ENCODE data around the gene HOXD8. TPM values are rescaled to one million over a fixed set of nuclear protein-coding genes. Genes with fewer than 3 reads are reported as not detected.

The HOXD8 gene
- total RNA-seq (not detected), polyA plus RNA-seq (not detected), total RNA-seq (0 reads per million in 6 experiments)

DNA sequence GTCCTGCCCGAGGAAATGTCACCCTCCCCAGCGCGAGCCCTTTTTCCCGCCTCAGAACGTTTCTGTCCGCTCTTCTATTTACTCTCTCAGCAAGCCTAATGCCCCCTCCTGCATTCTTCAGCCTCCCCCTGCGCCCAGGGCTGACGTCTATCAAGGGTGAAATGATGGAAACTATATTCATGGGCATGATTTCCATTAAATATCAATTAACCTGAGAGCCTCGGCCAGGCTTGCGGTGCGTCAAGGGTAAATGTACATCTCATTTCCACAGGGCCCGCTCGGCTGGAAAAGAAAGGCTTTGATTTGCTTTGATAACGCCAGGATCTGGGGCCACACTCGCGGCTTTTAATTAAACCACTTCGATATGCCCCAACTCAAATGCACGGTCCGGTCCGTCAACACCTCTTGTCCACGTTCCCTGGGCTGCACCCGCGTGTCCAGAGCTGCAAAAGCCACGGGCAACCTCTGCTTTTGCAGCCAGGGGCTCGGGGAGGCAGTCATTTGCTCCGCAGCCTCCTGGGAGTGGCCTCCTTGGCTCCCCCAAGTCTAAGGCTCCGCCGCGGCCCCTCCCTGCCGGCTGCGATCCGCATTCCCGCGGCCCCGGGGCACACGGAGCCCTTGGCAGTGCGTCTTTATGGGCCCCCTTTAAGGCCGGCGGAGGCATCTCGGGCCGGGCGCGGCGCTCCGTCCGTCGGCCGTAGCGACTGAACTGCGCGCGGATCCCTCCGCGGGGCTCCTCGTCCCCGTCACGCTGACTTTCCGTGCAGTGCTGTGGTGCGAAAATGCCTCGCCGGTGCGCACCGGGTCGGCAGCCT, at the start of gene HOXD8:
Gene HOXD8, plus strand, starts transcription at position 724 of the 815 bp plus-strand sequence. CDS start 662 bp downstream, outside the sequence.
- peak within 1 kb of the TSS in 4 of 10 donors; percentile 19 to 88 (median 47) for H3K27ac Mint-ChIP-seq
- H3K36me3 Mint-ChIP-seq = peaks cover 3 to 10% (median 7%) of the 10 kb centered on the region in 3 donors
- POLR2A ChIA-PET = no interaction called here
- peaks cover 0 to 22% (median 3%) of the 10 kb centered on the region in 9 donors for H3K9me3 Mint-ChIP-seq
- H3K27me3 Mint-ChIP-seq = peaks cover 67 to 88% (median 78%) of the 10 kb centered on the region in 5 donors
- H3K4me1 Mint-ChIP-seq = peaks cover 10 to 40% (median 32%) of the 10 kb centered on the region in 4 donors
- DNase-seq (no peak), ATAC-seq (peak; percentile 15 to 19)
- H3K4me3 Mint-ChIP-seq = peak within 1 kb of the TSS; percentile 61 to 81 (median 75)

DNA sequence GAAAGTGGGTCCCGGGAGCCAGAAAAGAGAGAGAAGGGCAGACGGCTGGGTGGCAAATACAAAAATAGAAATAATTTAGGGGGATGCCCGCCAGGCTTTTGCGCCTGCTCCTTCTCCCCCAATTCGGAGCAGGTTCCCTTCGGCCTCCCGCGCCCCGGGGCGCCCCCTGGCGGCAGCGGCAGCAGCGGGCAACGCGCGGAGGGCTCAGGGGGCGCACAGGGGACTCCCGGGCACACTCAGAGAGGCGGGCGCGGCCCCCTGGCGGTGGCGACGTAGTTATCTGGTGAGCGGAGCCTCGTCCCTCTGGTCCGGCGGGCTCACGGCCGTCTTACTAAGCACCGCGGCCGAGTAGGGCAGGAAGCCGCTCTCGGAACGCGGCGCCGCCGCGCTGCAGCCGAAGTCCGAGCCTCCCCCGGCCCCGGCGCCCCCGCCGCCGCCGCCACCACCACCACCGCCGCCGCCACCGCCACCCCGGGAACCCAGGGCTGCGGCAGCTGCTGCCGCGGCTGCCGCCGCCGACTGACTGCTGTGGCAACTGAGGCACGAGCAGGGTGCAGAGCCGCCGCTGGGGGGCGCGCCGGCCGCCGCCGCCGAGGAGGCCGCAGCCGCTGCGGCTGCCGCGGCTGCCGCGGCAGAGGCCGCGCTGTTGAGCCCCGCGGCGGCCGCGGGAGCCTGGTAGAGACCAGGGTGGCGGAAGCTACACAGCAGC, 49.5 kb upstream of the HOXD8 start:
- H3K9me3 Mint-ChIP-seq = peaks cover 7 to 81% (median 31%) of the 10 kb centered on the region in 9 donors
- peaks cover 16 to 39% (median 32%) of the 10 kb centered on the region in 3 donors for H3K36me3 Mint-ChIP-seq
- POLR2A ChIA-PET = interaction anchor here (0.6 kb wide), 1 partner anchor 17 kb away, joined by 3 read pairs; no protein-coding TSS in a partner anchor
- ATAC-seq (peak in 1 of 2 donors; percentile 37), DNase-seq (peak in 2 of 10 donors; percentile 5 to 23)
- peaks cover 46 to 85% (median 73%) of the 10 kb centered on the region in 5 donors for H3K27me3 Mint-ChIP-seq
- H3K27ac Mint-ChIP-seq = peak overlapping the region in 2 of 10 donors; percentile 94
- H3K4me3 Mint-ChIP-seq = peak overlapping the region; percentile 50 to 86 (median 68)
- peaks cover 7 to 16% (median 12%) of the 10 kb centered on the region in 4 donors for H3K4me1 Mint-ChIP-seq

DNA sequence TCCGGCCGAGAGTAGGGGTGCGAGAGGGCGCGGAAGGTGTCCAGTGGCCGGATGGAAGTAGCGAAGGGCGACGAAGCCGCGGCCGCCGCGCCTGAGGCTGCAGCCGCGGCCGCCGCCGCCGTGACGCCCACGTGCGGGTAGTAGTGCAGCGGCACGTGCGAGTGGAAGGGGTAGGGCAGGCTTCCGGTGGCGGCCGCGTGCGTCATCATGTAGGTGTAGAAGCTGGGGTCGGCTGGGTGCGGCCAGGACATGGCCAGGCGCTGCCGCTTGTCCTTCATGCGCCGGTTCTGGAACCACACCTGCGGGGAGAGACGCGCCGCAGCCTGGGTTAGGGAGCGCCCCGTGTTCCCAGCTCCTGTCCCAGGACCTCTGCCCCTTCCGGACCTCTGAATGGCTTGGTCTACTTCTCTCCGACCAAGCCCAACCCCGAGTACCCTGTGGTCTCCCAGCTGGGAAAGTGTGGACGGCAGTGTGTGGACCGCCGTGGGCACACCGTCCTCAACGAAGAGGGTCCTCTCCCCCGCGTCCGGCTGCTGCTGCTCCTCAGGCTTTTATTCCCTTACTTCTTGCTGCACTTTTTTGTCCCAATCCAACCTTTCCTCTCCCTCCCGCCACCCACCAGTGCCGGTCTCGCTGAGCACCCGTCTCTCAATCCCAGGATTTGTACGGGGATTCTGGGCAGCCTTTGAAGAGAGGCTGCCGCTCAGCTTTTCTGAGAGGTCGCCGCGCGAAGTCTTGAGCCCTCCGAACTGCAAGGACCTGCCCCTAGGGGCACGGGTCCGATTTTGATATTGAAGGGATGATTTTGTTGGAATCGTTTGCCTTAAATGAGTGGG, 48.7 kb upstream of the HOXD8 start:
- Mint-ChIP-seq H3K9me3 (peaks cover 7 to 81% (median 26%) of the 10 kb centered on the region in 9 donors), H3K4me3 (peak overlapping the region; percentile 11 to 82 (median 55)), H3K27me3 (peaks cover 40 to 85% (median 70%) of the 10 kb centered on the region in 5 donors), H3K36me3 (peaks cover 12 to 34% (median 33%) of the 10 kb centered on the region in 3 donors), H3K27ac (peak overlapping the region in 5 of 10 donors; percentile 20 to 93 (median 76)), H3K4me1 (peaks cover 7 to 16% (median 12%) of the 10 kb centered on the region in 4 donors)
- POLR2A ChIA-PET = interaction anchor here (0.6 kb wide), 1 partner anchor 16 kb away, joined by 3 read pairs; no protein-coding TSS in a partner anchor
- peak; percentile 16 to 25 for ATAC-seq
- no peak for DNase-seq

DNA sequence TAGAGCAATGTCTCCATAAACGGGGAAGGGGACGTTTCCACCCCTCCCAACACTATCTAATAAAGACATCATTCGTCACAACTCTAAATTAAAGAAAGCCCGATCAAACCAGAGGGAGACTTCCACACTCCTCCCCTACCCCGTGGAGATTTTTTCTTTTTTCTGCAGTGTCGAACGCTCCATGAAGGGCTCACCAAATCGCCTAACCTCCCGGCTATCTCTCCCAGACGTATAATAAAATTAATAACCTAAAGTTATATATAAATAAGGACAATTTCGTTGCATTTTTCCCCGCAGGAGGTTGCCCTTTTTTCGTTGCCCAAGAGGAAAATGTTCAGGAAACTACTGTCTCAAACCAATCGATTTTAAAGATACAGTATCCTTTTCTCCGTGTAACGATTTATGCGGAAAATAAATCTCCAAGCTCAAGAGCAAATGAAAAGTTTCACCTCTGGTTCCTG, 48.1 kb upstream of the HOXD8 start:
- Mint-ChIP-seq H3K4me3 (peak overlapping the region; percentile 11 to 82 (median 55)), H3K27ac (peak overlapping the region in 5 of 10 donors; percentile 44 to 93 (median 76)), H3K27me3 (peaks cover 38 to 85% (median 68%) of the 10 kb centered on the region in 5 donors), H3K9me3 (peaks cover 7 to 77% (median 26%) of the 10 kb centered on the region in 9 donors), H3K4me1 (peaks cover 9 to 16% (median 13%) of the 10 kb centered on the region in 4 donors), H3K36me3 (peaks cover 12 to 33% (median 27%) of the 10 kb centered on the region in 3 donors)
- no peak for DNase-seq
- ATAC-seq = no peak
- POLR2A ChIA-PET = no interaction called here

DNA sequence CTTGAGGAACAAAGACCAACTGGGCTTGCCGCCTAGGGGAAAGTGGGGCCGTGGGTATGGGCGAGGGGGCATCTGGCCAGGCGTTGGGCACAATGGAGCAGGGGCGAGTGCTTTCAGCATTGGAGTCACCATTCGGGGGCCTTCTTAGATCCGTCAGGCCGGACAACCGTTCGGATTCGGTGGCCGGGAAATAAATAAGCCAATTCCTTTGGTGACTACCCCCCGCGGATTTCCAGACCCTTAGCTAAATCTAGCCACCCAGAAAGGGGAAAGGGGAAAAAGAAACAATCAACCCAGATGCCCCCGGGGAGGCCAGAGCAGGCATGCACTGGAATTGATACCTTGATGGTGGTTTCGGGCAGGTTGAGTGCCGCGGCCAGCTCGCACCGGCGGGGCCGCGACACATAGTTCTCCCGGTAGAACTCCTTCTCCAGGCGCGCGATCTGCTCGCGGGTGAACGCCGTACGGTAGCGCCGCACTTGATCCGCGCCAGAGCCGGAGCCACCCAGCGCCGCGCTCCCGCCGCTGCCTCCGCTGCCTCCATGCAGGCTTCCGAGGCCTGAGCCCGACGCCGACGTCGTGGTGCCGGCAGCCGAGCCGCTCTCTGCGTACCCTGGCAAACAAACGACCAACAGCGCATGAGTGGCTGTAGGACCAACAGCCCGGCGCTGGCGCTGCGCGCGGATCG, 47.5 kb upstream of the HOXD8 start:
- Mint-ChIP-seq H3K27me3 (peaks cover 40 to 85% (median 69%) of the 10 kb centered on the region in 5 donors), H3K4me1 (peaks cover 10 to 16% (median 13%) of the 10 kb centered on the region in 4 donors), H3K36me3 (peaks cover 12 to 33% (median 29%) of the 10 kb centered on the region in 3 donors), H3K9me3 (peaks cover 7 to 77% (median 28%) of the 10 kb centered on the region in 9 donors), H3K4me3 (peak overlapping the region in 7 of 10 donors; percentile 11 to 82 (median 65)), H3K27ac (peak overlapping the region in 4 of 10 donors; percentile 44 to 93 (median 79))
- no peak for ATAC-seq
- POLR2A ChIA-PET = interaction anchor here (0.8 to 1.5 kb wide), 3 partner anchors 12 to 31 kb away, joined by 3 to 4 read pairs (median 4); no protein-coding TSS in a partner anchor
- peak in 1 of 10 donors; percentile 34 for DNase-seq

DNA sequence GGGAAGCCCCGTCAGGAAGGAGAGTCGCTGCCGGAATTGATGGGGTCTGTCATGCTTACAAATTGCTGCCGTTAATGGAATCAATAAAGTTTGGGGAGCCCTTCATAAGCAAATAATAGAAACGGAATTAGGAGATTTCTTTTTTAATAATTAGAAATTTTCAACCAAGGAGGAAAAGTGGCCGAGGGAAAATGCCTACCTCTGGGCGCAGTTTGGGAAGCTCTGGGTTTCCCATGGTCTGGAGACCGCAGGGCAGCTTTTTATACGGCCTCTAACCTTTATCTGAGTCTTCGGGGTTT, 47.0 kb upstream of the HOXD8 start:
- H3K4me3 Mint-ChIP-seq = peak overlapping the region in 5 of 10 donors; percentile 39 to 71 (median 57)
- peaks cover 10 to 16% (median 13%) of the 10 kb centered on the region in 4 donors for H3K4me1 Mint-ChIP-seq
- H3K9me3 Mint-ChIP-seq = peaks cover 7 to 79% (median 29%) of the 10 kb centered on the region in 9 donors
- ATAC-seq (no peak), DNase-seq (no peak)
- H3K27me3 Mint-ChIP-seq = peaks cover 44 to 88% (median 68%) of the 10 kb centered on the region in 5 donors
- POLR2A ChIA-PET = interaction anchor here (0.8 to 1.5 kb wide), 3 partner anchors 12 to 31 kb away, joined by 3 to 4 read pairs (median 4); no protein-coding TSS in a partner anchor
- H3K27ac Mint-ChIP-seq = peak overlapping the region in 3 of 10 donors; percentile 79 to 93 (median 80)
- peaks cover 12 to 35% (median 32%) of the 10 kb centered on the region in 3 donors for H3K36me3 Mint-ChIP-seq

DNA sequence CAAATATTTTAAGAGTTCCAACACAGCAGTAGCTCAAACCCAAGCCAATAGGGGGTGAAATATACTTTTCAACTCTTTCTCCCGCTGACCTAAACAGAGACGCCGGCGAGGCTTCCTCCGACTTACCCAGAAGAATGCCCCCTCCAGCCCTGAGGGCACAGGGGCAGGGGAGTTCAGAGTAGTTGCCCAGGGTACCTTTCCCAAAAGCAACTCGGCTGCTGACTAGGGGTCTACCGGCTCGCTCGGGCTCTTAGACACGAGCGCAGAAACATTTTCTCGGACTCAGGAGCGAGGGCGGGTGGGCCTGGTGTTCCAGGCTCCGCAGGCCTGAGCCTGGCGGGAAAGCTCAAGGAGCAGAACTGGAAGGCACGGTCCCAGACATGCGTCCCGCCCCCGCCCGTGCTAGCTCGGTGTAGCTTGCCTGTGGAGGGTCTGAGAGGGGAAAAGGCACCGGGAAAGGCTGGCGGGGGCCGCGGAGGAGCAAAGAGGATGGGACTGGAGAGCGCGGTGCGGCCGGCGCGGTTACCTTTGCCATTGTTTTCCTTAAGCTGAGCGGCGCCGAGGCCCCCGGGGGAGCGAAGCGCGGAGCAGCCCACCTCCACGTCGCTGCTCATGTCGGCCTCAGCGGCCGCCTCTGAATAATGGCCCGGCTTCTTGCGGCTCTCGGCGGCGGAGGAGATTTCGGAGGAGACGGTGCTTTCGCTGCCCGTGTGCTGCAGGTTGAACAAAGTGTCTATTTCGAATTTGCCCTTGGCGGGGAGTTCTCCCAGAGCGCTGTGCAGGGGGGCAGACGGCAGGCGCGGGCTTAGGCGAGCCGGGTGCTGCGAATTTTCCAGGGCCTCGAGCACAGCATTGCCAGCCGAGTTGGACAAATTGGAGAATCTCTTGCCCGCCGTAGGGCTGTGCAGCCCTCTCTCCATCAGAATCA, 46.4 kb upstream of the HOXD8 start:
- Mint-ChIP-seq H3K27ac (peak overlapping the region in 5 of 10 donors; percentile 44 to 93 (median 79)), H3K4me1 (peaks cover 10 to 17% (median 14%) of the 10 kb centered on the region in 4 donors), H3K27me3 (peaks cover 44 to 90% (median 71%) of the 10 kb centered on the region in 5 donors), H3K4me3 (peak overlapping the region in 5 of 10 donors; percentile 56 to 83 (median 70)), H3K9me3 (peaks cover 7 to 83% (median 29%) of the 10 kb centered on the region in 9 donors), H3K36me3 (peaks cover 12 to 35% (median 32%) of the 10 kb centered on the region in 3 donors)
- peak in 2 of 10 donors; percentile 12 to 17 for DNase-seq
- no peak for ATAC-seq
- POLR2A ChIA-PET = interaction anchor here (0.8 to 1.5 kb wide), 3 partner anchors 11 to 30 kb away, joined by 3 to 4 read pairs (median 4); no protein-coding TSS in a partner anchor

DNA sequence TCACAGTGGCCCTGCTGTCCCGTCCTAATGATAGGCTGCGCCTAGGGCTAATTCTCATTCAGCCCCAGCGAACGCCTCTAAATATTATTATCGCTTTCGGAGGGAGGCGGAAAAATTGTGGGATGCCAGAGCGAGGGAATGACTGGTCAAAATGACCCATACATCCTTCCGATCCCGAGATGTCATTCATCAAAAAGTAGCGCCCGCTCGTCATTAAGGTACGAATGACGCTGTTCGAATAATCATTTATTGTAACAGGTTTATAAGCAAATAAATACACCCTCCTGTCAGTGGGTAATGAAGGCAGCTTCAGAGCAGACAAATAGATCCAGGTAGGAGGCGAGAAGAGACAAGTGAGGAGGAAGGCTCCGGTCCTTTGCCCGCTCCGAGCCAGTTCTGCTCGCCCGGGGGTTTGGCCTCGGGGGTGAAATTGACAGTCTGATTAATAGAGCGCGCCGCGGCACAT, 45.7 kb upstream of the HOXD8 start, which contains the start of gene EVX2:
Gene EVX2, minus strand, starts transcription at position 167 of the 466 bp plus-strand sequence. CDS start 186 bp downstream, outside the sequence.
- DNase-seq = peak in 2 of 10 donors; percentile 16 to 20
- Mint-ChIP-seq H3K4me1 (peaks cover 10 to 20% (median 14%) of the 10 kb centered on the region in 4 donors), H3K4me3 (peak within 1 kb of the TSS in 6 of 10 donors; percentile 28 to 83 (median 65)), H3K27ac (peak within 1 kb of the TSS in 8 of 10 donors; percentile 28 to 93 (median 58)), H3K36me3 (peaks cover 12 to 28% (median 25%) of the 10 kb centered on the region in 3 donors), H3K27me3 (peaks cover 41 to 90% (median 71%) of the 10 kb centered on the region in 5 donors), H3K9me3 (peaks cover under 1 to 77% (median 22%) of the 10 kb centered on the region in 9 donors)
- no peak for ATAC-seq
- POLR2A ChIA-PET = interaction anchor here (0.6 kb wide), 1 partner anchor 291 kb away, joined by 3 read pairs; no protein-coding TSS in a partner anchor

DNA sequence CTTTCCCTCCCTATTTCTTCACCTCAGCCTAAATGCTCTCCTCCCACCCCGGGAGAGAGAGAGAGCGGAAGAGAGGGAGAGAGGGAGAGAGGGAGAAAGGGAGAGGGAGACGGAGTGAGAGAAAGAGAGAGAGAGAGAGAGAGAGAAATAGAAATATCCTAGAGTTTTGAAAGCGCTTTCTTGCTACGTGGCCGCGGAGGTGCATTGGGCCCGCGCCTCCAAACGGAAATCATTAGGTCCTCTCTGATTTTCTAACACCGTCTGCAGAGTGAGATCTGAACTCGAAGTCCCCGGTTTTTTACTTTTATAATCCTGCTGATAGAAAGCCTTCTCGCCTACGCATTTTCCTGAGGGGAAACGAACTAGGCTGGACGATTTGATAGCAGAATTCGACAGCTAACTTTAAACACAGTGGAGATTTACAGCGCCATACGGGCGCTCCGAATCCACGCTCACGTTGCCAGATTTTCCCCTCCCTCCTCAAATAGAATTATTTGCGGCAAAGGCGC, 44.8 kb upstream of the HOXD8 start:
- H3K27me3 Mint-ChIP-seq = peaks cover 39 to 90% (median 71%) of the 10 kb centered on the region in 5 donors
- DNase-seq (peak in 2 of 10 donors; percentile 15 to 23), ATAC-seq (no peak)
- H3K9me3 Mint-ChIP-seq = peaks cover 0 to 75% (median 19%) of the 10 kb centered on the region in 9 donors
- POLR2A ChIA-PET = interaction anchor here (0.7 kb wide), 1 partner anchor 19 kb away, joined by 5 read pairs; no protein-coding TSS in a partner anchor
- peaks cover 11 to 27% (median 21%) of the 10 kb centered on the region in 3 donors for H3K36me3 Mint-ChIP-seq
- H3K4me3 Mint-ChIP-seq = peak overlapping the region in 5 of 10 donors; percentile 49 to 83 (median 72)
- peaks cover 2 to 14% (median 9%) of the 10 kb centered on the region in 4 donors for H3K4me1 Mint-ChIP-seq
- peak overlapping the region in 6 of 10 donors; percentile 8 to 88 (median 38) for H3K27ac Mint-ChIP-seq
